Measurements from ENCODE around the gene ATP1B2.
A peak's percentile ranks its signal among the peaks of the same experiment; 100 is the strongest.

ATP1B2 gene

GRCh38 chr17:7631398-7632380 lies 19.0 kb upstream of the ATP1B2 start:
- Histone ChIP-seq H3K36me3 (ENCODE audit: insufficient read depth, low read length) (no peaks in the 10 kb centered on the region), H3K4me3 (ENCODE audit: low read depth in 1 of 2, low read length in 2 of 2) (no peak overlapping the region), H3K27me3 (ENCODE audit: insufficient read depth, low read length, poor library complexity) (no peaks in the 10 kb centered on the region), H2AFZ (ENCODE audit: low read depth, low read length) (no peak overlapping the region), H3K4me1 (ENCODE audit: insufficient read depth, low read length) (peaks cover 15% of the 10 kb centered on the region), H3K4me2 (ENCODE audit: insufficient read depth, low read length) (no peak overlapping the region), H3K79me2 (ENCODE audit: insufficient read depth, low read length) (no peaks in the 10 kb centered on the region; the same call in 1 of the 2 replicates), H3K27ac (ENCODE audit: low read length) (no peak overlapping the region), H3K9me3 (ENCODE audit: insufficient read depth, low read length, severe bottlenecking) (no peaks in the 10 kb centered on the region), H4K20me1 (ENCODE audit: insufficient read depth, low read length) (peaks cover 4% of the 10 kb centered on the region), H3K9ac (ENCODE audit: low read depth, low read length) (no peak overlapping the region)
- TF ChIP-seq CTCF (IDR thresholded peaks at IDR 0.05; ENCODE audit: borderline replicate concordance, extremely low read depth, low read length, poor library complexity, severe bottlenecking) (no peak), EZH2 (IDR thresholded peaks at IDR 0.05; ENCODE audit: borderline replicate concordance, low read depth, low read length, severe bottlenecking) (no peak)
- DNase-seq, result no peak
- ATAC-seq (ENCODE audit: insufficient read depth, low read depth), result no peak

DNA sequence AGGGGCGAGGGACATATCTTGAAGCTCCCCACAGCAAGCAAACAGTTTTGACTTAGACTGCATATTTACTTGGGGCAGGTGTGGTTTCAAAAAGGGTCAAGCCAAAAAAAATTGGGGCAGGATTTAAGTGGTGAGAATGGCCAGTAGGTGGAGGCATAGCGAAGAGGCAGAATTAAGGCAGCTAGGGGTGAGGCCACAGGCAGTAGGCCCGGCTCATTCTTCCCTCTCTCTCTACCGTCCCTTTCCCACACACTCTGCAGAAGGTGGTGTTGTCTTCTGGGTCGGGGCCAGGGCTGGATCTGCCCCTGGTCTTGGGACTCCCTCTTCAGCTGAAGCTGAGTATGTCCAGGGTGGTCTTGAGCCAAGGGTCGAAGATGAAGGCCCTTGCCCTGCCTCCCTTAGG lies 18.2 kb upstream of the ATP1B2 start:
- no peak overlapping the region for H2AFZ ChIP-seq (ENCODE audit: low read depth, low read length)
- H3K36me3 ChIP-seq (ENCODE audit: insufficient read depth, low read length), result no peaks in the 10 kb centered on the region
- no peaks in the 10 kb centered on the region for H3K79me2 ChIP-seq (ENCODE audit: insufficient read depth, low read length)
- H3K27me3 ChIP-seq (ENCODE audit: insufficient read depth, low read length, poor library complexity), result no peaks in the 10 kb centered on the region
- no peak overlapping the region for H3K4me2 ChIP-seq (ENCODE audit: insufficient read depth, low read length)
- TF ChIP-seq EZH2 (IDR thresholded peaks at IDR 0.05; ENCODE audit: borderline replicate concordance, low read depth, low read length, severe bottlenecking), result no peak
- TF ChIP-seq CTCF (IDR thresholded peaks at IDR 0.05; ENCODE audit: borderline replicate concordance, extremely low read depth, low read length, poor library complexity, severe bottlenecking), result peak; percentile 69
- no peak overlapping the region for H3K9ac ChIP-seq (ENCODE audit: low read depth, low read length)
- DNase-seq (peak; percentile 36), ATAC-seq (ENCODE audit: insufficient read depth, low read depth) (no peak; the same call in 2 of the 3 replicates)
- no peak overlapping the region for H3K27ac ChIP-seq (ENCODE audit: low read length)
- no peaks in the 10 kb centered on the region for H3K9me3 ChIP-seq (ENCODE audit: insufficient read depth, low read length, severe bottlenecking)
- H4K20me1 ChIP-seq (ENCODE audit: insufficient read depth, low read length), result no peaks in the 10 kb centered on the region; the same call in 1 of the 2 replicates
- H3K4me1 ChIP-seq (ENCODE audit: insufficient read depth, low read length), result peaks cover 9% of the 10 kb centered on the region
- H3K4me3 ChIP-seq (ENCODE audit: low read depth in 1 of 2, low read length in 2 of 2), result no peak overlapping the region

DNA sequence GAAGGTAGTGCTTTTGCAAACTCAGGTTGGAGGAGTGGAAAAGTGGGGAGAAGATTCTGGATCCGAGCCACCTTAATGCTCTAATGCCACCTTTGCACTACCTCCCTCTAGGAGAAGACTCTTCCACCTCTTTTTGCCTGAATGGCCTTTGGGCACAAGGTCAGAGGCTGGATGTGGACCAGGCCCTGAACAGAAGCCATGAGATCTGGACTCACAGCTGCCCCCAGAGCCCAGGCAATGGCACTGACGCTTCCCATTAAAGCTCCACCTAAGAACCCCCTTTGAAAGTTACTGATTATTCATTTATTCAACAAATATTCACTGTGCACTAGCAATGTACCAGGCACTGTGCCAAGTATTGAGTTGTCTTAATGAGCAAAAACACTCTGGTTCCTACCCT lies 17.6 kb upstream of the ATP1B2 start:
- Histone ChIP-seq H3K4me3 (ENCODE audit: low read depth in 1 of 2, low read length in 2 of 2) (no peak overlapping the region), H4K20me1 (ENCODE audit: insufficient read depth, low read length) (no peaks in the 10 kb centered on the region; the same call in 1 of the 2 replicates), H3K9ac (ENCODE audit: low read depth, low read length) (no peak overlapping the region), H3K79me2 (ENCODE audit: insufficient read depth, low read length) (no peaks in the 10 kb centered on the region), H3K36me3 (ENCODE audit: insufficient read depth, low read length) (no peaks in the 10 kb centered on the region), H3K9me3 (ENCODE audit: insufficient read depth, low read length, severe bottlenecking) (no peaks in the 10 kb centered on the region), H3K4me1 (ENCODE audit: insufficient read depth, low read length) (peaks cover 5% of the 10 kb centered on the region; the same call in 1 of the 2 replicates), H3K27me3 (ENCODE audit: insufficient read depth, low read length, poor library complexity) (no peaks in the 10 kb centered on the region), H3K27ac (ENCODE audit: low read length) (no peak overlapping the region), H2AFZ (ENCODE audit: low read depth, low read length) (no peak overlapping the region), H3K4me2 (ENCODE audit: insufficient read depth, low read length) (no peak overlapping the region)
- ATAC-seq (ENCODE audit: insufficient read depth, low read depth) (no peak), DNase-seq (no peak)
- TF ChIP-seq CTCF (IDR thresholded peaks at IDR 0.05; ENCODE audit: borderline replicate concordance, extremely low read depth, low read length, poor library complexity, severe bottlenecking) (peak; percentile 6), EZH2 (IDR thresholded peaks at IDR 0.05; ENCODE audit: borderline replicate concordance, low read depth, low read length, severe bottlenecking) (no peak)
